ENCODE data around the gene SLC22A25. TPM values are rescaled to one million over a fixed set of nuclear protein-coding genes. Genes with fewer than 3 reads are reported as not detected.

SLC22A25 gene
- total and polyA plus RNA-seq, 10 of the 15 experiments (the other 5 are each of a cell fraction or from before 2014, with no cell fraction given) = not detected

GRCh38 chr11:63251312-63251711 is 7.9 kb upstream of the SLC22A25 start:
- Histone ChIP-seq H2AFZ (ENCODE audit: control insufficient read depth, low read depth, low read length) (no peak overlapping the region), H3K27me3 (replicated peaks in 1 of 2; ENCODE audit: control insufficient read depth in 2 of 2, insufficient read depth in 2 of 2, low read length in 1 of 2) (no peaks in the 10 kb centered on the region), H3K9me3 (replicated peaks; ENCODE audit: control insufficient read depth, insufficient read depth, low read length) (no peaks in the 10 kb centered on the region), H3K36me3 (ENCODE audit: control insufficient read depth in 2 of 2, insufficient read depth in 2 of 2, low read length in 1 of 2) (no peaks in the 10 kb centered on the region), H3K27ac (ENCODE audit: control insufficient read depth, insufficient read depth) (no peak overlapping the region), H4K20me1 (ENCODE audit: control insufficient read depth, insufficient read depth) (no peaks in the 10 kb centered on the region), H3K79me2 (ENCODE audit: control insufficient read depth, insufficient read depth, low read length) (no peaks in the 10 kb centered on the region), H3K4me3 (no peak overlapping the region), H3K4me1 (ENCODE audit: control insufficient read depth, insufficient read depth, low read length) (no peaks in the 10 kb centered on the region), H3K9ac (ENCODE audit: control insufficient read depth, insufficient read depth, low read length) (no peak overlapping the region), H3K4me2 (ENCODE audit: control insufficient read depth, insufficient read depth) (no peak overlapping the region)
- RAD21 ChIA-PET (ENCODE audit: unreplicated experiment) = no interaction called here
- no peak for ATAC-seq
- SMC1A ChIA-PET (ENCODE audit: uncharacterized antibody, unreplicated experiment) = no interaction called here
- TF ChIP-seq MEF2A (IDR thresholded peaks at IDR 0.05; ENCODE audit: insufficient read depth, low read depth, low read length) (no peak), MYC (IDR thresholded peaks at IDR 0.05; ENCODE audit: insufficient read depth, insufficient read length, insufficient replicate concordance, low read length, severe bottlenecking) (no peak), CHD1 (IDR thresholded peaks at IDR 0.05; ENCODE audit: low read depth, low read length) (no peak), FOXK2 (IDR thresholded peaks at IDR 0.05) (no peak), BMI1 (IDR thresholded peaks at IDR 0.05; ENCODE audit: borderline replicate concordance) (no peak), SPI1 (IDR thresholded peaks at IDR 0.05; ENCODE audit: borderline replicate concordance, insufficient read depth, low read depth, low read length) (no peak), BACH1 (IDR thresholded peaks at IDR 0.05; ENCODE audit: borderline replicate concordance) (no peak), USF1 (IDR thresholded peaks at IDR 0.05; ENCODE audit: borderline replicate concordance, extremely low read length, insufficient read depth, low read depth, low read length) (no peak), SRF (IDR thresholded peaks at IDR 0.05; ENCODE audit: low read depth in 2 of 2, low read length in 2 of 2) (no peak), CTCF (IDR thresholded peaks at IDR 0.05 in 2 of 3, conservative IDR thresholded peaks at IDR 0.05 in 1 of 3; ENCODE audit: control insufficient read depth in 2 of 3, extremely low read depth in 1 of 3, insufficient read depth in 1 of 3, low read depth in 3 of 3, low read length in 3 of 3) (no peak), RB1 (IDR thresholded peaks at IDR 0.05; ENCODE audit: borderline replicate concordance) (no peak), HDGF (IDR thresholded peaks at IDR 0.05) (no peak), SUPT20H (IDR thresholded peaks at IDR 0.05; ENCODE audit: borderline replicate concordance, control insufficient read depth, low read depth, low read length) (no peak), POLR2AphosphoS5 (IDR thresholded peaks at IDR 0.05; ENCODE audit: low read length) (no peak), CBX3 (IDR thresholded peaks at IDR 0.05; ENCODE audit: borderline replicate concordance, low read depth) (no peak), RAD21 (IDR thresholded peaks at IDR 0.05; ENCODE audit: insufficient read depth, low read depth, low read length) (no peak), BCLAF1 (IDR thresholded peaks at IDR 0.05) (no peak)
- no peak for FAIRE-seq
- CTCF ChIA-PET = no interaction called here
- BruUV-seq (replicated peaks) = no TSS peak
- intact Hi-C loops (cut with micrococcal nuclease; ENCODE audit: unreplicated experiment) = no loop called here
- in situ Hi-C loops (cut with MboI) = loop anchor here (10.0 kb wide), 1 partner anchor 57 kb away; no protein-coding TSS in a partner anchor
- POLR2A ChIA-PET = no interaction called here
- DNase-seq (ENCODE audit: low read depth, low spot score) = no peak
- 13% methylated on average over 2 of the region's 2 CpGs for WGBS (ENCODE audit: insufficient coverage, insufficient replicate concordance, low lambda C conversion rate, missing lambda C conversion rate)

Measured in GM12878 (cell line).